Neural cell (in vitro differentiated cells): ENCODE measurements around the gene PPFIA1. TPM values are rescaled to one million over a fixed set of nuclear protein-coding genes. Genes with fewer than 3 reads are reported as not detected.

Experiments used
- H2AFZ ChIP-seq: fragments of 200-600, 300-800 bp; sonication (generic), shearing (Covaris generic); 2 replicates; pipeline ENCODE4 v1.6.0; 2014; ENCODE audit warnings: low read depth, mild to moderate bottlenecking, antibody characterized with exemption, low read length, moderate library complexity
- H3F3A ChIP-seq: fragments of 200-600 bp; shearing (Covaris generic); 2 replicates; pipeline ENCODE4 v1.6.1; 2016; ENCODE audit warnings: mild to moderate bottlenecking, moderate library complexity, mixed read lengths, antibody characterized with exemption, low read length; ENCODE audit not compliant: insufficient read depth, poor library complexity, severe bottlenecking
- H3K27ac ChIP-seq: fragments of 200-600, 300-800 bp; sonication (generic), shearing (Covaris generic); 2 replicates; pipeline ENCODE4 v1.5.1; 2014; ENCODE audit warnings: mild to moderate bottlenecking, low read length, moderate library complexity
- H3K27me3 ChIP-seq: fragments of 300-800, 200-600 bp; sonication (generic), shearing (Covaris generic); 2 replicates; pipeline ENCODE4 v1.6.0; 2014; ENCODE audit warnings: mild to moderate bottlenecking, low read depth, low read length, moderate library complexity; ENCODE audit not compliant: insufficient read depth
- H3K36me3 ChIP-seq: fragments of 300-800, 200-600 bp; sonication (generic), shearing (Covaris generic); 2 replicates; pipeline ENCODE4 v1.5.1; 2014; ENCODE audit warnings: mild to moderate bottlenecking, antibody characterized with exemption, low read length, moderate library complexity; ENCODE audit not compliant: insufficient read depth
- H3K4me2 ChIP-seq: fragments of 300-800, 200-600 bp; sonication (generic), shearing (Covaris generic); 2 replicates; pipeline ENCODE4 v1.6.0; 2014; ENCODE audit warnings: mild to moderate bottlenecking, low read length
- H3K4me3 ChIP-seq: fragments of 300-800, 200-600 bp; sonication (generic), shearing (Covaris generic); 2 replicates; pipeline ENCODE4 v1.5.1; 2014; ENCODE audit warnings: mild to moderate bottlenecking, low read length, moderate library complexity
- H3K79me2 ChIP-seq: fragments of 200-600 bp; shearing (Covaris generic); replicated peaks from 2 replicates; pipeline ENCODE4 v1.6.0; 2014; ENCODE audit warnings: mild to moderate bottlenecking, low read length, moderate library complexity; ENCODE audit not compliant: insufficient read depth
- H3K9ac ChIP-seq: fragments of 300-800, 200-600 bp; sonication (generic), shearing (Covaris generic); 2 replicates; pipeline ENCODE4 v1.6.1; 2016; ENCODE audit warnings: mild to moderate bottlenecking, low read length, mixed read lengths
- H3K9me2 ChIP-seq: fragments of 200-600 bp; shearing (Covaris generic); 2 replicates; pipeline ENCODE4 v1.6.1; 2016; ENCODE audit warnings: mild to moderate bottlenecking, low read length, mixed read lengths; ENCODE audit not compliant: insufficient read depth
- H3K9me3 ChIP-seq: fragments of 200-600, 300-800 bp; sonication (generic), shearing (Covaris generic); 2 replicates; pipeline ENCODE4 v1.6.1; 2016; ENCODE audit warnings: mild to moderate bottlenecking, mixed run types, low read length, moderate library complexity, mixed read lengths
- H4K20me1 ChIP-seq: fragments of 200-600 bp; shearing (Covaris generic); 2 replicates; pipeline ENCODE4 v1.6.1; 2016; ENCODE audit warnings: mild to moderate bottlenecking, mixed run types; ENCODE audit not compliant: insufficient read depth
- EP300 ChIP-seq: fragments of 450-650 bp; conservative IDR thresholded peaks from 2 replicates; pipeline ENCODE4 v1.6.1; 2014; ENCODE audit warnings: antibody characterized with exemption, mild to moderate bottlenecking, moderate library complexity; ENCODE audit not compliant: poor library complexity, severe bottlenecking
- EZH2 ChIP-seq: fragments of 200-600, 300-800 bp; shearing (Covaris generic), sonication (generic); IDR thresholded peaks from 2 replicates; pipeline ENCODE4 v1.6.1; 2014; ENCODE audit warnings: antibody characterized with exemption, low read length, borderline replicate concordance, mild to moderate bottlenecking; ENCODE audit not compliant: insufficient read depth, poor library complexity, severe bottlenecking
- MXI1 ChIP-seq: fragments of 450-650 bp; conservative IDR thresholded peaks from 2 replicates; pipeline ENCODE4 v1.6.1; 2014; ENCODE audit warnings: antibody characterized with exemption, mild to moderate bottlenecking; ENCODE audit not compliant: poor library complexity, severe bottlenecking
- RAD21 ChIP-seq: fragments of 450-650 bp; conservative IDR thresholded peaks from 2 replicates; pipeline ENCODE4 v1.6.1; 2014; ENCODE audit warnings: antibody characterized with exemption, mild to moderate bottlenecking, moderate library complexity
- SMC3 ChIP-seq: fragments of 450-650 bp; conservative IDR thresholded peaks from 2 replicates; pipeline ENCODE4 v1.6.1; 2014; ENCODE audit warnings: antibody characterized with exemption, mild to moderate bottlenecking, moderate library complexity; ENCODE audit not compliant: poor library complexity
- TAF1 ChIP-seq: IDR thresholded peaks from 2 replicates; pipeline ENCODE4 v1.6.1; 2012; ENCODE audit warnings: low read depth
- polyA plus RNA-seq: library from polyadenylated mRNA; depleted of rRNA; stranded (reverse); fragments of >200 nt; gene quantifications from 2 replicates; pipeline ENCODE4 v1.2.3, GENCODE V29; 2014
- TF ChIP-seq, protein P1 (sequence below): IDR thresholded peaks from 2 replicates; pipeline ENCODE4 v1.6.1; 2012; ENCODE audit warnings: borderline replicate concordance
- TF ChIP-seq, protein P2 (sequence below): fragments of 450-650 bp; IDR thresholded peaks from 2 replicates; pipeline ENCODE4 v1.5.1; 2014; ENCODE audit warnings: antibody characterized with exemption, mild to moderate bottlenecking, moderate library complexity; ENCODE audit not compliant: poor library complexity, severe bottlenecking

Gene PPFIA1
- polyA plus RNA-seq, 1 donor from 2014 or later, result 48.9 TPM

DNA sequence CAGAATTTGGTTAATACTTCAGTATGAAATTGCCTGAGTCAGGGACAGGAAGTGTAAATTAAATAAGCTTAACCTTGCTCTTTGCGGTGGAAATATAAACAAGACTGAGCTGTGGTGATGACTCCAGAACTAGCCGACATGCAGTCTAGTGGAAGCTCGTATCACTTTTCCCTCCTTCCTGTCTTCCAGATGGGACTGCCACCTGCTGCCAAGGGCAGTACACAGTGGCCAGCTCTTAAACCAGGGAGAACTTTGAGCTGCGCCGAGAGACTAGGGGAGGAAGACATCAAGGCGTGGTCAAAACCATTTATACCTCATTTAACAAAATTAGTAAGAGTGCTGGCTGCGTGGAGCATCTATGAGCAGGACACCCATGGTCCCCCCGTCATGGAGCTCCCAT is 96.6 kb downstream of the PPFIA1 start:
- Histone ChIP-seq H3K9me2 (no peaks in the 10 kb centered on the region), H3K79me2 (peaks cover 3% of the 10 kb centered on the region), H3F3A (no peaks in the 10 kb centered on the region), H3K4me3 (no peak overlapping the region), H3K27ac (no peak overlapping the region), H3K27me3 (no peaks in the 10 kb centered on the region), H4K20me1 (no peaks in the 10 kb centered on the region), H3K9ac (no peak overlapping the region), H3K9me3 (no peaks in the 10 kb centered on the region), H2AFZ (no peak overlapping the region), H3K36me3 (peaks cover 10% of the 10 kb centered on the region), H3K4me2 (no peak overlapping the region)
- TF ChIP-seq EP300 (no peak), SMC3 (no peak), MXI1 (no peak), RAD21 (no peak), TAF1 (no peak), EZH2 (no peak)
- TF ChIP-seq, protein P1, sequence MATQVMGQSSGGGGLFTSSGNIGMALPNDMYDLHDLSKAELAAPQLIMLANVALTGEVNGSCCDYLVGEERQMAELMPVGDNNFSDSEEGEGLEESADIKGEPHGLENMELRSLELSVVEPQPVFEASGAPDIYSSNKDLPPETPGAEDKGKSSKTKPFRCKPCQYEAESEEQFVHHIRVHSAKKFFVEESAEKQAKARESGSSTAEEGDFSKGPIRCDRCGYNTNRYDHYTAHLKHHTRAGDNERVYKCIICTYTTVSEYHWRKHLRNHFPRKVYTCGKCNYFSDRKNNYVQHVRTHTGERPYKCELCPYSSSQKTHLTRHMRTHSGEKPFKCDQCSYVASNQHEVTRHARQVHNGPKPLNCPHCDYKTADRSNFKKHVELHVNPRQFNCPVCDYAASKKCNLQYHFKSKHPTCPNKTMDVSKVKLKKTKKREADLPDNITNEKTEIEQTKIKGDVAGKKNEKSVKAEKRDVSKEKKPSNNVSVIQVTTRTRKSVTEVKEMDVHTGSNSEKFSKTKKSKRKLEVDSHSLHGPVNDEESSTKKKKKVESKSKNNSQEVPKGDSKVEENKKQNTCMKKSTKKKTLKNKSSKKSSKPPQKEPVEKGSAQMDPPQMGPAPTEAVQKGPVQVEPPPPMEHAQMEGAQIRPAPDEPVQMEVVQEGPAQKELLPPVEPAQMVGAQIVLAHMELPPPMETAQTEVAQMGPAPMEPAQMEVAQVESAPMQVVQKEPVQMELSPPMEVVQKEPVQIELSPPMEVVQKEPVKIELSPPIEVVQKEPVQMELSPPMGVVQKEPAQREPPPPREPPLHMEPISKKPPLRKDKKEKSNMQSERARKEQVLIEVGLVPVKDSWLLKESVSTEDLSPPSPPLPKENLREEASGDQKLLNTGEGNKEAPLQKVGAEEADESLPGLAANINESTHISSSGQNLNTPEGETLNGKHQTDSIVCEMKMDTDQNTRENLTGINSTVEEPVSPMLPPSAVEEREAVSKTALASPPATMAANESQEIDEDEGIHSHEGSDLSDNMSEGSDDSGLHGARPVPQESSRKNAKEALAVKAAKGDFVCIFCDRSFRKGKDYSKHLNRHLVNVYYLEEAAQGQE, result no peak
- TF ChIP-seq, protein P2, sequence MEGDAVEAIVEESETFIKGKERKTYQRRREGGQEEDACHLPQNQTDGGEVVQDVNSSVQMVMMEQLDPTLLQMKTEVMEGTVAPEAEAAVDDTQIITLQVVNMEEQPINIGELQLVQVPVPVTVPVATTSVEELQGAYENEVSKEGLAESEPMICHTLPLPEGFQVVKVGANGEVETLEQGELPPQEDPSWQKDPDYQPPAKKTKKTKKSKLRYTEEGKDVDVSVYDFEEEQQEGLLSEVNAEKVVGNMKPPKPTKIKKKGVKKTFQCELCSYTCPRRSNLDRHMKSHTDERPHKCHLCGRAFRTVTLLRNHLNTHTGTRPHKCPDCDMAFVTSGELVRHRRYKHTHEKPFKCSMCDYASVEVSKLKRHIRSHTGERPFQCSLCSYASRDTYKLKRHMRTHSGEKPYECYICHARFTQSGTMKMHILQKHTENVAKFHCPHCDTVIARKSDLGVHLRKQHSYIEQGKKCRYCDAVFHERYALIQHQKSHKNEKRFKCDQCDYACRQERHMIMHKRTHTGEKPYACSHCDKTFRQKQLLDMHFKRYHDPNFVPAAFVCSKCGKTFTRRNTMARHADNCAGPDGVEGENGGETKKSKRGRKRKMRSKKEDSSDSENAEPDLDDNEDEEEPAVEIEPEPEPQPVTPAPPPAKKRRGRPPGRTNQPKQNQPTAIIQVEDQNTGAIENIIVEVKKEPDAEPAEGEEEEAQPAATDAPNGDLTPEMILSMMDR, result no peak

DNA sequence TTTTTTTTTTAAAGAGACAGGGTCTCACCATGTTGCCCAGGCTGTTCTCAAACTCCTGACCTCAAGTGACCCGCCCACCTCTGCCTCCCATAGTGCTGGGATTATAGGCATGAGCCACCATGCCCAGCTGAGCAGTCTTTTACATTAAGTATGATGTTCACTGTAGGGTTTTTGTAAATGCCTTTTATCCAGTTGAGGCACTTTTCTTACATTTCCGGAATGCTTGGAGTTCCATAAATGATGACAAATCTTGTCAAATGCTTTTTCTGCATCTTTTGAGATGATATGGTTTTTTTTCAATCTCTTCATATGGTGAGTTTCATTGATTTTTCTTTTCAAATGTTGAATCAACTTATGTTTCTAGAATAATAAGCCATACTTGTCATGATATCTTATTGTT is 98.5 kb downstream of the PPFIA1 start:
- H3K36me3 ChIP-seq, result peaks cover 7% of the 10 kb centered on the region
- no peak overlapping the region for H3K4me2 ChIP-seq

More for the DNA sequence above, 98.5 kb downstream of the PPFIA1 start:
- no peaks in the 10 kb centered on the region for H3K9me2 ChIP-seq
- H3K9ac ChIP-seq, result no peak overlapping the region
- H3K79me2 ChIP-seq, result peaks cover 3% of the 10 kb centered on the region
- no peaks in the 10 kb centered on the region for H3F3A ChIP-seq
- no peaks in the 10 kb centered on the region for H3K27me3 ChIP-seq
- H2AFZ ChIP-seq, result no peak overlapping the region
- TF ChIP-seq, protein P2, result no peak
- no peak for TF ChIP-seq SMC3
- no peak overlapping the region for H3K4me3 ChIP-seq
- no peak overlapping the region for H3K27ac ChIP-seq
- no peaks in the 10 kb centered on the region for H3K9me3 ChIP-seq
- H4K20me1 ChIP-seq, result no peaks in the 10 kb centered on the region
